Iris pigment epithelial cell (primary cell): ENCODE data around the gene DRC7.

Source experiments
- DNase-seq: peaks from one replicate; pipeline ENCODE4 v3.0.0-alpha.2; 2011; ENCODE audit warnings: low read depth

Gene DRC7

GRCh38 chr16:57658878-57659674 lies 35.5 kb upstream of the DRC7 start:
- DNase-seq, result no peak

GRCh38 chr16:57660715-57661463 lies 33.7 kb upstream of the DRC7 start:
- DNase-seq, result no peak

- DNase-seq, result no peak
Observed at GRCh38 chr16:57661510-57661909, 33.1 kb upstream of the DRC7 start.

- no peak for DNase-seq
Observed at GRCh38 chr16:57661936-57662906, 32.4 kb upstream of the DRC7 start.

- DNase-seq, result no peak
Observed at GRCh38 chr16:57663436-57663835, 31.2 kb upstream of the DRC7 start.

GRCh38 chr16:57663917-57664661 lies 30.5 kb upstream of the DRC7 start:
- DNase-seq, result no peak

GRCh38 chr16:57664662-57665025 lies 30.0 kb upstream of the DRC7 start:
- no peak for DNase-seq

- no peak for DNase-seq
Observed at GRCh38 chr16:57665541-57665940, 29.1 kb upstream of the DRC7 start.

GRCh38 chr16:57666353-57667047 lies 28.1 kb upstream of the DRC7 start:
- no peak for DNase-seq

GRCh38 chr16:57667048-57667525 lies 27.5 kb upstream of the DRC7 start:
- DNase-seq, result no peak

GRCh38 chr16:57667526-57668262 lies 26.9 kb upstream of the DRC7 start:
- peak; percentile 84 for DNase-seq

GRCh38 chr16:57668263-57668571 lies 26.4 kb upstream of the DRC7 start, which contains the start of gene ADGRG3:
Gene ADGRG3, plus strand, starts transcription at chr16:57668306. Its CDS starts 42 bp downstream, at chr16:57668348.
- no peak for DNase-seq

GRCh38 chr16:57668630-57669475 lies 25.8 kb upstream of the DRC7 start:
- no peak for DNase-seq

GRCh38 chr16:57669476-57670162 lies 25.0 kb upstream of the DRC7 start:
- DNase-seq, result no peak

GRCh38 chr16:57670196-57670595 lies 24.4 kb upstream of the DRC7 start:
- DNase-seq, result no peak

- peak; percentile 80 for DNase-seq
Observed at GRCh38 chr16:57671451-57671850, 23.2 kb upstream of the DRC7 start.

- DNase-seq, result no peak
Observed at GRCh38 chr16:57672416-57672815, 22.2 kb upstream of the DRC7 start.

- no peak for DNase-seq
Observed at GRCh38 chr16:57672824-57673223, 21.8 kb upstream of the DRC7 start.
